ENCODE data around the gene DR1.

DR1 gene

GRCh38 chr1:93415296-93415695, 69.6 kb downstream of the DR1 start:
- ATAC-seq (ENCODE audit: insufficient read depth, low read depth) (no peak), DNase-seq (no peak)
- TF ChIP-seq EZH2 (IDR thresholded peaks at IDR 0.05; ENCODE audit: borderline replicate concordance, low read depth, low read length, severe bottlenecking) (no peak), CTCF (IDR thresholded peaks at IDR 0.05; ENCODE audit: borderline replicate concordance, extremely low read depth, low read length, poor library complexity, severe bottlenecking) (no peak)
- Histone ChIP-seq H3K4me2 (ENCODE audit: insufficient read depth, low read length) (no peak overlapping the region), H3K4me1 (ENCODE audit: insufficient read depth, low read length) (no peaks in the 10 kb centered on the region), H2AFZ (ENCODE audit: low read depth, low read length) (no peak overlapping the region), H3K36me3 (ENCODE audit: insufficient read depth, low read length) (no peaks in the 10 kb centered on the region), H4K20me1 (ENCODE audit: insufficient read depth, low read length) (no peaks in the 10 kb centered on the region), H3K79me2 (ENCODE audit: insufficient read depth, low read length) (no peaks in the 10 kb centered on the region), H3K4me3 (ENCODE audit: low read depth in 1 of 2, low read length in 2 of 2) (no peak overlapping the region), H3K27me3 (ENCODE audit: insufficient read depth, low read length, poor library complexity) (no peaks in the 10 kb centered on the region), H3K27ac (ENCODE audit: low read length) (no peak overlapping the region), H3K9ac (ENCODE audit: low read depth, low read length) (no peak overlapping the region), H3K9me3 (ENCODE audit: insufficient read depth, low read length, severe bottlenecking) (no peaks in the 10 kb centered on the region)

- Histone ChIP-seq H4K20me1 (ENCODE audit: insufficient read depth, low read length) (no peaks in the 10 kb centered on the region), H3K36me3 (ENCODE audit: insufficient read depth, low read length) (no peaks in the 10 kb centered on the region), H3K27ac (ENCODE audit: low read length) (no peak overlapping the region), H3K9me3 (ENCODE audit: insufficient read depth, low read length, severe bottlenecking) (no peaks in the 10 kb centered on the region), H3K4me1 (ENCODE audit: insufficient read depth, low read length) (no peaks in the 10 kb centered on the region), H3K9ac (ENCODE audit: low read depth, low read length) (no peak overlapping the region), H3K4me2 (ENCODE audit: insufficient read depth, low read length) (no peak overlapping the region), H3K27me3 (ENCODE audit: insufficient read depth, low read length, poor library complexity) (no peaks in the 10 kb centered on the region), H3K79me2 (ENCODE audit: insufficient read depth, low read length) (no peaks in the 10 kb centered on the region), H3K4me3 (ENCODE audit: low read depth in 1 of 2, low read length in 2 of 2) (no peak overlapping the region), H2AFZ (ENCODE audit: low read depth, low read length) (no peak overlapping the region)
- TF ChIP-seq EZH2 (IDR thresholded peaks at IDR 0.05; ENCODE audit: borderline replicate concordance, low read depth, low read length, severe bottlenecking) = no peak
- no peak for TF ChIP-seq CTCF (IDR thresholded peaks at IDR 0.05; ENCODE audit: borderline replicate concordance, extremely low read depth, low read length, poor library complexity, severe bottlenecking)
- ATAC-seq (ENCODE audit: insufficient read depth, low read depth) (no peak), DNase-seq (no peak)
Measured at GRCh38 chr1:93416183-93416582, 70.5 kb downstream of the DR1 start.
